Measurements from ENCODE around the gene RAB33B.
"Not testable (repeated sequence)": the region's sequence is repeated elsewhere in the genome, so short reads cannot be mapped to it uniquely, and the experiment has no call there.

RAB33B gene

DNA sequence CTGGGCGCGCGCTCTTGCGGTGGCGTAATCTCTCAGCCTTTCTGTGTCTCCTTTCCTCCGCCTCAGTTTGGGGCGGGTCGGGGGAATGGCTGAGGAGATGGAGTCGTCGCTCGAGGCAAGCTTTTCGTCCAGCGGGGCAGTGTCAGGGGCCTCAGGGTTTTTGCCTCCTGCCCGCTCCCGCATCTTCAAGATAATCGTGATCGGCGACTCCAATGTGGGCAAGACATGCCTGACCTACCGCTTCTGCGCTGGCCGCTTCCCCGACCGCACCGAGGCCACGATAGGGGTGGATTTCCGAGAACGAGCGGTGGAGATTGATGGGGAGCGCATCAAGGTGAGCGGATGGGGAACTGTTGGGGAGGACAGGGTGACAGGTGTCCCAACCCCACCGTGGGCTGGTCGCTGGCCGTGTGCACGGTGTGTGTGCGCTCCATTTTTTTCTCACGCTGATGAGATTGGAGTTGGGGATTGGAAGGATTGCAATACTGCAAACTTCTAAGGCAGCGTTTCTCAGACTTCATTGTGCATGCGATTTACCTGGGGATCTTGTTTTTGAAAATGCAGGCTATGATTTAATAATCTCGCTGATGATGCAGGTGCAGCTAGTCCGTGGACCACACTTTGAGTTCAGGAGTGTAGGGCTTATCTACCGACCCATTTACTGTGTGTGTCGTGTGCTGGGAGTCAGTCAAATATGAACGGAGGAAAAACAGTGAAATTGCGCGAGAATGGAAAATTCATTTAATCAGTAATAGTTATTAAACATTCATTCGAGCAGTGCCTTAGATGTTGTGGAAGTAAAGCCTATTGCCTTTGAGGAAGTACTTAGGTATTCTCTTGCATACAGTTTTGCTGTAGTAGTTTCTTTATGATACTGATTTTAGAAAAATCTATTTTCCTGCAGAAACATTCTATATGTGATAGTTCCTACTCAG is at the start of gene RAB33B:
Gene RAB33B (plus strand): TSS at position 11 of the 935 bp plus-strand sequence. CDS start 75 bp downstream, at position 86.
- no peak for DNase-seq

DNA sequence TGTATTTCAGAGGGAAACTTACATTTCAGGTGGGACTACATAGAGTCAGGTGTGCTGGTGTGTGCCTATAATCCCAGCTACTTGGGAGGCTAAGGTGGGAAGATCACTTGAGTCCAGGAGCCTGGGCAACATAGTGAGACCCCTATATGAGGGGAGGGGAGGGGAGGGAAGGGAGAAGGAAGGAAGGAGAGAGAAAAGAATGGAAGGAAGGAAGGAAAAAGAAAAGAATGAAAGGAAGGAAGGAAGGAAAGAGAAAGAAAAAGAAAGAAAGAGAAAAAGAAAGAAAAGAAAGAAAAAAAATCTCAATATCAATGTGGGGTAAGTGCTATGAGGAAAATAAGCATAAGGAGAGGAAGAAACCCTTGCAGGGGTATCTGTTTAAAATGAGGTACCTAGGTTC is 43.6 kb upstream of the RAB33B start:
- no peak for DNase-seq

DNA sequence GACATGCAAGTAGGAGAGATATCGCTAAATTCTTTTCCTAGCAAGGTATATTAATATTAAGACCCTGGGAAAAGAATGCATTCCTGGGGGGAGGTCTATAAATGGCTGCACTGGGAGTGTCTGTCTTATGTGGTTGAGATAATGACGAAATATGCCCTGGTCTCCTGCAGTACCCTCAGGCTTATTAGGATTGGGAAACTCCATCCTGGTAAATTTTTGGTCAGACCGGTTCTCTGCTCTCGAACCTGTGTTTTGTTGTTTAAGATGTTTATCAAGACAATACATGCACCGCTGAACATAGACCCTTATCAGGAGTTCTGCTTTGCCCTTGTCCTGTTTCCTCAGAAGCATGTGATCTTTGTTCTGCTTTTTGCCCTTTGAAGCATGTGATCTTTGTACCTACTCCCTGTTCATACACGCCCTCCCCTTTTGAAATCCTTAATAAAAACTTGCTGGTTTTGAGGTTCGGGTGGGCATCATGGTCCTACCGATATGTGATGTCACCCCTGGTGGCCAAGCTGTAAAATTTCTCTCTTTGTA is 39.2 kb upstream of the RAB33B start:
- not testable (repeated sequence) for DNase-seq

DNA sequence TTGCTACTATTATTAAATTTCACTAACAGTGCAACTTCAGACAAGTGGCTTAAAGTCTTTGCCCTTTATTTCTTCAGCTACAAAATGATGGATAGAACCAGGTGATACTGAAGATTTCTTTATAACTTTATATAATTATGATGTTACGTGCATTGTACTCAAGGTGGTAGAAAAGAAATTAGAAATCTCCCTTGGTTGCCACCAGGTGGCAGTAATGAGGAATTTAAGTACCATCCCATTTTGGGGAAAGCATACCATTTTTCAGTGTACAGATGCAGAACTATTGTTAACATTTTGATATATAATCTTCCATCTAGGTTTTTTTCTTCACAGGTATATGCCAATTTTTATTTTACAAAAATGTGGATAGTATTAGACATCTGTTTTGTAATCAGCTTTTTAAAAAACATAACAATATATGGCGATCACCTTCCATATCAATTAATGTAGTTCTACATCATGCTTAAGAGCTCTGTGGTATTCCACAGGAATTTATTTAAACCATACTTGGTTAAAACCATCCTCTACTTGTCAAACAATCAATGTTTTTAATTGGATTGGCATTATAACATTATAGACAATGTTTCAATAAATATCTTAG is 37.7 kb upstream of the RAB33B start:
- peak; percentile 6 for DNase-seq

DNA sequence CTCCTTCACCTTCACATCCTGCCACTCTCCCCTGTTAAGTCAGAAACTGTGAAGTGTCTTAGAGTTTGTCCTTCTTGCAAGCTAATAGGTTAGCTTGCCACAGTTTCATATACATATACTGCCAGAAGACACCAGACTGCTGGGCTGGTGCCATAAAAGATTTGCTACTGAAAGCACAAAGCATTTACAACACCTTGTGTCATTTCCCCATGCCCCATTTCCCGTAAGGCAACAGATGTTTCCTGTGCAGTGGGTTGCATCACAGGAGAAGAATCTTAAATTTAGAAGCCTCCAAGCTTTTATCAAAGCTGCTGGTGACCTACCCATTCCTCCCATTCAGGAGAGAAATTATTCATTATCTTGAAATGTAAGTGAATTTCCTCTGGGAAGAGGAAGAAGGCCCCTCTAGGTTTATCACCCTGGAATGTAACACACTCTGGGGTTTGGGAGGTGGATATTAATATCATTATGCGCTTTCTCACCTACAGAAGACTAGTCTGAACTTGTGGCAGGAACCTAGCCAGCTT is 34.5 kb upstream of the RAB33B start:
- no peak for DNase-seq

DNA sequence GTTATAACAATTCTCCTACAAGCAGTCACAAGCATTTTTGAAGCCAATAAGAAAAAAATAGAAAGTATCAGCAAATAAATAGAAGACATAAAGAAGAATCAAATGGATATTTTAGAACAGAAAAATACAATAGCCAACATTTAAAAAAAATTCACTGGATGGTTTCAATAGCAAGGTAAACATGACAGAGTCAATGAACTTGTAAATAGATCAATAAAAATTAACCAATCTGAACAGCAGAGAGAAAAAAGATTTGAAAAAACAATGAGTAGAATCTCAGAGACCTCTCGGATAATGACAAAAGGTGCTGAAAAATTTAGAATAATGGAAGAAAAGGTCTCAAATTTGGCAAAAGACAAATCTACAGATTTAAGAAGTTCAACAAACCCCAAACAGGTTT is 33.3 kb upstream of the RAB33B start:
- no peak for DNase-seq

DNA sequence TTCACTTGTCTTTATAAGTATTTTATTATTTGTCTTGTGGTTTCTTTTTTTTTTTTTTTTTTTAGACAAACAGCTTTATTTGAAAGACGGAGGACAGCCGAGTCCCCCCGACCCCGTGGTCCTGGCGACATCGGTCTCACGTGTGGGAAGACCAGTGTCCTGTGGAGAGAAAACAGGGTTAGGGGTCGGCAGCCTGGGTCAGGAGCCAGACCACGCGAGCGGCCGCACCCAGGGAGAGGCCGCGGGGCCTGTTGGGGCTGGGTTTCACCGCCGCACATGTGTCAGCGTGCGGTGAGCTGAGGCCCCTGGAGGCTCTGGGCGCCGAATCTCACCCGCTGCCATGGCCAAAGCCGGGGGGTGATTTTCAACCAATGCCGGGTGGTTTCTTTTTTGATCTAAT is 17.8 kb upstream of the RAB33B start:
- DNase-seq: no peak

DNA sequence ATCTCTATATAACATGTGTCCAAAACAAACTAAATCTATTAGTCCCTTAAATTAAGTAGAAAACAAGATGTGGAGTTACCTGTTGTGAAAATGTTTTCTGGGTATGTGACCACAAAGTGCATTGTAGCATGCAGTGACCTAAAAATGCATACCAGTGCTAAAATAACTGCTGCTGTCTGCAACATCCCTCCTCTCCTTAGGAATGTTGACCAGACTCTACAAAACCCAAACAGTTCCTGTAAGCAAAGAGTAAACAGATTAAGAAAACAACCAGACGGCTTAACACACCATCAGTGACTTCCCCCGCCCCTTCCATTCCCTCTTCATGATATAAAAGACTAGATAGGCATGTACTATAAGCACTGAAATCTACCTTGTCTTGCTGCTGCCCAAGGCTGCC is 15.8 kb upstream of the RAB33B start:
- no peak for DNase-seq

DNA sequence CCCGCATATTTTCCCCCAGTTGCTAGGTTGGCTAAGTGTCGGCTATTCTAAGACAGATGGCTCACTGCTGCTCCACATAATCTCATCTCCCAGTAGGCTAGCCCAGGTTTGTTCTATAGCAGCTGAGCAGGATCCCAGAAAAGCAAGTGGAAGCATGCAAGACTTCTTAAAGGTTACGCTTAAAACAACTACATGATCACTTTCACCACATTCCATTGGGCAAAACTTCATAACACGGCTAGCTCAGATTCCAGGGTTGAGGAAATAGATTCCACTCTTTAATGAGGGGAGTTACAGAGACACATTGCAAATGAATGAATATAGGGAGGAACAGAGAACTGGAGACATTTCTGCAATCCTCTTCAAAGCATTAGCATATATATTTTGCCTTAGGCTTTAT is 12.9 kb upstream of the RAB33B start:
- no peak for DNase-seq

DNA sequence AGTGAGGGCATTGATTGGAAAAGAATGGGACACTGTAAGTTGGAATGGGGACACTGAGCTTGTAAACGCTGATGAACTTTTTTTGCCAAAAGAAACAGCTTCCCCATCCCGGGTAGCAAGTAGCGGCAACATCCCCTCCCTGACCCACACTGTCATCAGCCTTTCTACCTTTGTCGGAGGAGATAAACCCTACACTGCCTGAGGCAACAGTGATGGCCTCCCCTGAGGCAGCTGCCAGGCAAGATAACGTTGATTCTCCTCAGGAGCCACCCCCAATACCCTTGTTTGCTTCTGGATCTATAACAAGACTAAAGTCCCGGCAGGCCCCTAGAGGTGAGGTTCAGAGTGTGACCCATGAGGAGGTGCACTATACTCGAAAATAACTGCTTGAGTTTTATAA is 10.3 kb upstream of the RAB33B start:
- no peak for DNase-seq

DNA sequence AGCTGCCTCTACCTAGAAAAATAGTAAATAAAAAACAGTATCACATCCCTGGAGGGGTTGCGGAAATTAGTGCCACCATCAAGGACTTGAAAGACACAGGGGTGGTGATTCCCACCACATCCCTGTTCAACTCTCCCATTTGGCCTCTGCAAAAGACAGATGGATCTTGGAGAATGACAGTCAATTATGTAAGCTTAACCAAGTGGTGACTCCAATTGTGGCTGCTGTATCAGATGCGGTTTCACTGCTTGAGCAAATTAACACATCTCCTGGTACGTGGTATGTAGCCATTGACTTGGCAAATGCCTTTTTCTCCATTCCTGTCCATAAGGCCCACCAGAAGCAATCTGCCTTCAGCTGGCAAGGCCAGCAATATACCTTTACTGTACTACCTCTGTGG is 9.0 kb upstream of the RAB33B start:
- DNase-seq: not testable (repeated sequence)

DNA sequence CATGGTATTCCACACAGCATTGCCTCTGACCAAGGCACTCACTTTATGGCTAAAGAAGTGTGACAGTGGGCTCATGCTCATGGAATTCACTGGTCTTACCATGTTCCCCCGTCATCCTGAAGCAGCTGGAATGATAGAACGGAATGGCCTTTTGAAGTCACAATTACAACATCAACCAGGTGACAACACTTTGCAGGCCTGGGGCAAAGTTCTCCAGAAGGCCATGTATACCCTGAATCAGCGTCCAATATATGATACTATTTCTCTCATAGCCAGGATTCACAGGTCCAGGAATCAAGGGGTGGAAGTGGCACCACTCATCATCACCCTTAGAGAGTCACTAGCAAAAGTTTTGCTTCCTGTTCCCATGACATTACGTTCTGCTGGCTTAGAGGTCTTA is 6.8 kb upstream of the RAB33B start:
- not testable (repeated sequence) for DNase-seq

DNA sequence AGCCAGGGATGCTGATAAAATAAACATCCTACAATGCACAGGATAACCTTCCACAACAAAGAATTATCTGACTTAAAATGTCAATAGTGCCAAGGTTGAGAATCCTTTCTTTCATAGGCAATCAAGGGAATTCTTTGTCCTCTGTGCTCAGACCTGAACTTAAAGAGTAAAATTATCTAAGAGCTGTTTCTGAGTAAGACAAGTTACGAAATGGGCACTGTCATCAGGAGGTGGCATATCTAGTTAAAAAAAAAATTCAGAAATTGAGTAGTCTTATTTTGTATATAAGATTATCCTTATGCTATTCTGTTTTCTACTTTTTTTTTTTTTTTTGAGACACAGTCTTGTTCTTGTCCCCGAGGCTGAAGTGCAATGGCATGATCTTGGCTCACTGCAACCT is 3.3 kb upstream of the RAB33B start:
- no peak for DNase-seq

DNA sequence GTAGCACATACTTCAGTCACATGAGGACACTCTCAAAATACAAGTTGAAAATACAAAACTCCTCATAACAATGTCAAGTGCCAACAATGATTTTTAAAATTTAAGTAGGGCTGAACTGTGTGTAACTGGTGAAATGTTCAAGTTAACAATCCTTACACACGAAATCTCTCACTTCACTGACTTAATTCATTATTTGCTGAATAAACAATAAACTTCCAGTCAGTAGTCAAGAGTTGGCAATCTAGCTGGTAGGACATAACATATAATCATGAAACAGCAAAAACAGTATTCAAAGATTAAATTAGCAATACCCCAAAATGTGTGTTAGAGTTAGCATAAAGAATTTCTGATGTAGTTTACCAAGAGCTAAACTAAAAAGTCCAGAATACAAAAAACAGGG is 1.9 kb upstream of the RAB33B start:
- no peak for DNase-seq

DNA sequence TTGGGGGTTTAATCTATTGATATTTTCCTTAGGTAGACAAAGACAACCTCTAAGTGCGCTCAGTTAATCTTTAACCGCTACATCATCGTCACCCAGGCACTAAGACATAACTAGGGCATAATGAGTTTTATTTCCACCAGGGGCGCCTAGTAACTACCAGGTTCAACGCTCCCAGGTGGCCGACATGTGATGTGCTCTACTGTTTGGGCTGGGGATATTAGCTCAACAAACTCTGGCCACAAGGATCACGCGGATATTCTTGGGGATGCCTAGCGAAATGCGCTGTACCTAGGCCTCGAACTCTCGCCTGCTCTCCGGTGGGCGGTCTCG is 915 bp upstream of the RAB33B start:
- DNase-seq: no peak

DNA sequence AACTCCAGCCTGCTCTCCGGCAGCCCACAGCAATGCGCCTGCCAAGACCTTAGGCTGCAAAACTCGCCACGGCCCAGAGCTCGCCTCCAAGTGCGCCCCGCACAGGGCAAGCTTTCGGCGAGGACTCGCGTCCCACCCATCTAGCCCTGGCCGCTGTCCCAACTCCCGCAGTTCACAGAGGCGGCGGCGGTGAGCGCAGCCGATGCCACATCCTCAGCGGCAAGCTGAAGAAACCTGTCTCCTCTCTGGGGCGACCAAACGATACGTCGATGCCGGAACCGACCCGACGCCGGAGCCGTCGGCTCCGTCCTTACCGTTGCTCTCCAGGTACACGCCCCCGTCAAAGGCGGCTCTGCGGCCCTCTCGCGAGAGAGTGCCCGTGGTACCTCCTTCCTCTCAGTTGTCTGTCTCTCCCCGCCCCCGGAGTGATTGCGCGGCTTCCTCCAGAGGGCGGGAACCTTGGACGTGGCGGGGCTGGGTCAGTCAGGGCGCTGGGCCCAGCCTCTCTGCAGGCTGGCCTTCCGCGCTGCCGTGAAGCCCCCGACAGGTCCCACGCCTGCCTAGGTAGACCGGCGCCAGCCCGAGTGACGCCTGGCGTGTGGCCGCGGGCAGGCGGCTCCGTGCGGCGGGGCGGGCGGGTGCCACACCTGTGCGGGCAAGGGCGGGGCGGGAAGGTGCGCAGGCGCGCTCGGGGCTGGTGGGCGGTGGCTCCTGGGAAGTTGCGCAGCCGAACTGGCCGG is 380 bp upstream of the RAB33B start:
- peak; percentile 88 for DNase-seq

DNA sequence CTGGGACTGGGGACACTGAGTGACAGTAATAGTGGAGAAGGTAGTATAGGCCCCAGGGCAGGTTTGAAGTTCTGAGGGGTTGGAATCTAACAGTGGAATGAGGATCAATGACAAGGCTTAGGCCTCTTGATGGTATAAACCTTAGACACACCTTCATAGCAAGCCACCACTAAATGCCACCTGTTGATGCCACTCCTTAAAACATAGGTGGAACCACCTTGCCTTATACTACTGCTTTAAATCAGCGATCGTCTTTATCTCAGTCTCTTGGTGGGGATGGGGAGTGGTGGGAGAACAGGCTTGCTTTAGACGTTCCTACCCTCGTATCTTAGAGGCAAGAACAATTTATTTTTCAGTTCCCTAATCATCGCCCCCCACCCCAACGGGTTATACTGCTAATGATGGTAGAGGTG is 1.2 kb downstream of the RAB33B start:
- no peak for DNase-seq

DNA sequence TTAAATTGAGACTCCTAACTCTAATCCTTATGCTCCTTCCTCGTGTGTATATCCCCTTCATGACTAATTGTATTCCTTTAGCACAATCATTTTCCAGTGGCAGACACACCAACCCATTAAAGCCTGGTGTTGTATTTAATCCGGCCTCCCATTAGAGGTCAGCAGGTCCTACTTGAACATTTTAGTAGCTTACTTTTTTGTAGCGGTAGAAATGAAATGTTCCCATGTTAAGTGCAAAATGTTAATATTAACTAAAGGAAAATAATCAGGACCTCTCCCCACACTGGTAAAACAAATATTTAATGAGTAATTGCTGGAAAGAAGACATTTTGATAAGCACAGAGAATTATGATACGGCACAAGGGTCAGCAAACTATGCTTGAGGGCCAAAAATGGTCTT is 3.4 kb downstream of the RAB33B start:
- DNase-seq: no peak

DNA sequence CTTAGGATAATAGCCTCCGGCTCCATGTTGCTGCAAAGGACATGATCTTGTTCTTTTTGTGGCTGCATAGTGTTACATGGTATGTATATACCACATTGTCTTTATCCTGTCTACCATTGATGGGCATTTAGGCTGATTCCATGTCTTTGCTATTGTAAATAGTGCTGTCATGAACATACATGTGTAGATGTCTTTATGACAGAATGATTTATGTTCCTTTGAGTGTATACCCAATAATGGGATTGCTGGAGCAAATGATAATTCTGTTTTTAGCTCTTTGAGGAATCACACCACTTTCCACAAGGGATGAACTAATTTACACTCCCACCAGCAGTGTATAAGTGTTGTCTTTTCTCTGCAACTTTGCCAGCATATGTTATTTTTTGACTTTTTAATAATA is 4.6 kb downstream of the RAB33B start:
- no peak for DNase-seq

DNA sequence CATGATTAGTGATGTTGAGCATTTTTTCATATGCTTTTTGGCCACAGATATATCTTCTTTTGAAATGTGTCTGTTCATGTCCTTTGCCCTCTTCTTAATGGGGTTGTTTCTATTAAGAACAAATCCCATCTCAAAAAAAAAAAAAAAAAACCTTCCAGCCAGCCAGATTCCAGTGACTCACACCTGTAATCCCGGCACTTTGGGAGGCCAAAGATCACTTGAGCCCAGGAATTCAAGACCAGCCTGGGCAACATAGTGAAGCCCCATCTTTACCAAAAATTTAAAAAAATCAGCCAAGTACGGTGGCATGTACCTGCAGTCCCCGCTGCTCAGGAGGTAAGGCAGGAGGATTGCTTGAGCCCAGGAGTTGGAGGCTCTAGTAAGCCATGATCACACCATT is 5.1 kb downstream of the RAB33B start:
- no peak for DNase-seq

DNA sequence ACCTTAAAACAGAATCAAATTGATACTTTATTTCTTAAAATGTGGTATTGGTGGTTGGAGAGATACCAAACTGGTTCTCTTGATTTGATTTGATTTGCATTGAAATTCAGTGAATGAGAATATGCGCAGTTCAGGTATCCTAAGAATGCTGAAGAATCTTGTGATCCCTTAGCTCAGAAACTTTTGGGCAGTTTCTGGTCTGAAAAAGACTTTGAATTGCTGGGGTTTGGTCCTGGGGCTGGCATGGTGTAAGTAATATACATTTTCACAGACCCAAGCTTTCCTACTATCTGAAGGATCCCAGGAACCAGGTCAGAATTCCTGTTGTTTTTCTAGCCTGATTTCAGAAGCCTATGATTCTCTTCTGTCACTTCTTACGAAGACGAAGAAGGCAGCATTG is 6.6 kb downstream of the RAB33B start:
- no peak for DNase-seq

DNA sequence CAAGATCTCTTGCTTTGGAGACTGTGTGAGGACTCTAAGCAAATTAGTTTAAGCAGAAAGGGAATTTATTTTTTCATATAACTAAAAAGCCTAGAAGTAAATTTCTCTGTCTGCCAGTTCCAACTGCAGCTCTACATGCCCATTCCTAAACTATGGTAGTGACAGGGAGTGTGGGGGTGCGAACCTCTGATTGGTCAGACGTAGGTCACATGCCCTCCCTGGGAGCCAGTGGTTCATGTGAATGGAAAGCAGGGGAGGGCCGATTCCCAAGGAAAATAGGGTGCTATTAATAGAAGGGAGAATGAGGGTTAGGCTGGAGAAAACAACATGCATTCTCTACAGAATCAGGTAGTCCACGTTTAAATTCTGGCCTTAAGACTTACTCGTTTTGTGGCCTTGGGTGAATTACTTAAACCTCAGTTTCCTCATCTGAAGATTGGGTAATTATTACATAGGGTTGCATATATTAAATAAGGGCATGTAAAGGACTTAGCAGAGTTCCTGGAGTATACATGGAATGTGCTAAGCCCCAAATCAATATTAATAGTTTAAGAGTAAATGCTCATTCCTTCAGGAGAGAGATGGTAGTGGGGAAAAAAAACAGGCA is 7.2 kb downstream of the RAB33B start:
- DNase-seq: no peak

DNA sequence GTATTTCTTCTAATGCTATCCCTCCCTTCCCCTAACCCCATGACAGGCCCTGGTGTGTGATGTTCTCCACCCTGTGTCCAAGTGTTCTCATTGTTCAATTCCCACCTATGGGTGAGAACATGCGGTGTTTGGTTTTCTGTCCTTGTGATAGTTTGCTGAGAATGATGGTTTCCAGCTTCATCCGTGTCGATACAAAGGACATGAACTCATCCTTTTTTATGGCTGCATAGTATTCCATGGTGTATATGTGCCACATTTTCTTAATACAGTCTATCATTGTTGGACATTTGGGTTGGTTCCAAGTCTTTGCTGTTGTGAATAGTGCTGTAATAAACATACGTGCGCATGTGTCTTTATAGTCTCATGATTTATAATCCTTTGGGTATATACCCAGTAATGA is 10.6 kb downstream of the RAB33B start:
- DNase-seq: not testable (repeated sequence)

All from NCI-H2029 treated with DMSO at 0.1 percent for 48 hours (cell line).